Colonic mucosa (tissue), 4 donors: ENCODE data around the gene TRIM10. TPM values are rescaled to one million over a fixed set of nuclear protein-coding genes. Genes with fewer than 3 reads are reported as not detected.

Experiments
- DNase-seq: peaks from one replicate; pipeline ENCODE4 v3.0.0-alpha.2; 2020
- H3K27ac ChIP-seq: fragments of 200-600 bp; one replicate; pipeline ENCODE4 v1.8.0; 2021
- H3K27me3 ChIP-seq: fragments of 200-600 bp; one replicate; pipeline ENCODE4 v1.8.0; 2021
- H3K36me3 ChIP-seq: fragments of 200-600 bp; one replicate; pipeline ENCODE4 v1.8.0; 2021
- H3K4me1 ChIP-seq: fragments of 200-600 bp; one replicate; pipeline ENCODE4 v1.8.0; 2021; ENCODE audit warnings: mild to moderate bottlenecking
- H3K4me3 ChIP-seq: fragments of 200-600 bp; one replicate; pipeline ENCODE4 v1.8.0; 2021
- H3K9ac ChIP-seq, 2 donors: one replicate each; pipeline ENCODE4 v1.7.0; 2013; ENCODE audit warnings: control low read depth in 2 of 2, low read depth in 2 of 2, low read length in 2 of 2
- H3K9me3 ChIP-seq: fragments of 200-600 bp; one replicate; pipeline ENCODE4 v1.8.0; 2021
- CTCF ChIP-seq: fragments of 200-600 bp; IDR thresholded peaks from one replicate; pipeline ENCODE4 v1.8.0; 2022; ENCODE audit warnings: antibody characterized with exemption, mild to moderate bottlenecking
- intact Hi-C: fragments of 100-400 bp; cut with DNase I; formaldehyde crosslinking; loops from one replicate; pipeline ENCODE4 v1.14.1; 2022
- total RNA-seq, 2 donors: library from RNA; stranded (reverse); fragmentation: NEBNext Ultra II Directional in 1 of 2; extraction: Animal tissue kit (Norgen Biotek cat#: 25700) in 1 of 2; gene quantifications; one replicate each; pipeline ENCODE4 v1.2.1, GENCODE V29; 2021
- donor health status: healthy.
- donor health status: DM: no; HTN: no; CAD: no.
- donor health status: DM: no; HTN: no; CAD: no.

The TRIM10 gene
- total RNA-seq, 2 donors from 2014 or later, result 3.8 to 3.9 TPM

GRCh38 chr6:30204116-30204515 is 43.1 kb upstream of the TRIM10 start:
- Histone ChIP-seq H3K4me1 (peaks cover 33% of the 10 kb centered on the region), H3K9me3 (no peaks in the 10 kb centered on the region), H3K27ac (no peak overlapping the region), H3K4me3 (no peak overlapping the region), H3K36me3 (no peaks in the 10 kb centered on the region), H3K9ac (no peak overlapping the region), H3K27me3 (no peaks in the 10 kb centered on the region)
- intact Hi-C loops, result no loop called here
- DNase-seq, result no peak
- no peak for TF ChIP-seq CTCF

- Histone ChIP-seq H3K27ac (no peak overlapping the region), H3K27me3 (no peaks in the 10 kb centered on the region), H3K9ac (no peak overlapping the region), H3K9me3 (no peaks in the 10 kb centered on the region), H3K36me3 (peaks cover 6% of the 10 kb centered on the region), H3K4me1 (peaks cover 25% of the 10 kb centered on the region), H3K4me3 (no peak overlapping the region)
- intact Hi-C loops, result no loop called here
- no peak for TF ChIP-seq CTCF
- DNase-seq, result no peak
These were observed 41.4 kb upstream of the TRIM10 start for GRCh38 chr6:30202366-30202765.

- intact Hi-C loops, result no loop called here
- no peak overlapping the region for H3K9ac ChIP-seq
- TF ChIP-seq CTCF, result no peak
- peaks cover 12% of the 10 kb centered on the region for H3K36me3 ChIP-seq
- no peaks in the 10 kb centered on the region for H3K9me3 ChIP-seq
- no peak for DNase-seq
- no peak overlapping the region for H3K4me3 ChIP-seq
- H3K27ac ChIP-seq, result no peak overlapping the region
- peaks cover 17% of the 10 kb centered on the region for H3K4me1 ChIP-seq
- no peaks in the 10 kb centered on the region for H3K27me3 ChIP-seq
These were observed 39.7 kb upstream of the TRIM10 start for GRCh38 chr6:30200551-30201281.

- no peak for DNase-seq
- Histone ChIP-seq H3K9me3 (no peaks in the 10 kb centered on the region), H3K36me3 (peaks cover 12% of the 10 kb centered on the region), H3K27me3 (no peaks in the 10 kb centered on the region), H3K9ac (no peak overlapping the region), H3K27ac (no peak overlapping the region), H3K4me1 (peaks cover 17% of the 10 kb centered on the region), H3K4me3 (no peak overlapping the region)
- intact Hi-C loops, result no loop called here
- TF ChIP-seq CTCF, result no peak
These were observed 37.4 kb upstream of the TRIM10 start for GRCh38 chr6:30198166-30199084.

- no peak for TF ChIP-seq CTCF
- H3K4me1 ChIP-seq, result peaks cover 6% of the 10 kb centered on the region
- H3K36me3 ChIP-seq, result peaks cover 12% of the 10 kb centered on the region
- DNase-seq, result no peak
- no peaks in the 10 kb centered on the region for H3K27me3 ChIP-seq
- H3K27ac ChIP-seq, result no peak overlapping the region
- intact Hi-C loops, result no loop called here
- no peak overlapping the region for H3K4me3 ChIP-seq
- no peak overlapping the region for H3K9ac ChIP-seq
- H3K9me3 ChIP-seq, result no peaks in the 10 kb centered on the region
These were observed 35.4 kb upstream of the TRIM10 start for GRCh38 chr6:30196376-30196775.
